Measurements from ENCODE around the gene ALPL.
"Not testable (repeated sequence)": the region's sequence is repeated elsewhere in the genome, so short reads cannot be mapped to it uniquely, and the experiment has no call there.

ALPL gene

GRCh38 chr1:21563971-21564370 is 54.7 kb downstream of the ALPL start:
- DNase-seq = no peak

- DNase-seq = no peak
Measured at GRCh38 chr1:21564521-21565095, 55.4 kb downstream of the ALPL start.

GRCh38 chr1:21565285-21565684 is 56.1 kb downstream of the ALPL start:
- DNase-seq = no peak

GRCh38 chr1:21566361-21566760 is 57.1 kb downstream of the ALPL start:
- not testable (repeated sequence) for DNase-seq

GRCh38 chr1:21567241-21568005 is 58.2 kb downstream of the ALPL start:
- DNase-seq = no peak

GRCh38 chr1:21568006-21568746 is 59.0 kb downstream of the ALPL start:
- DNase-seq = no peak

- no peak for DNase-seq
Measured at GRCh38 chr1:21568809-21569385, 59.7 kb downstream of the ALPL start.

- no peak for DNase-seq
Measured at GRCh38 chr1:21569820-21570527, 60.8 kb downstream of the ALPL start.

GRCh38 chr1:21570528-21570875 is 61.3 kb downstream of the ALPL start:
- DNase-seq = no peak

GRCh38 chr1:21570885-21571284 is 61.7 kb downstream of the ALPL start:
- no peak for DNase-seq

- no peak for DNase-seq
Measured at GRCh38 chr1:21572221-21572620, 63.0 kb downstream of the ALPL start.

GRCh38 chr1:21572735-21573277 is 63.6 kb downstream of the ALPL start:
- DNase-seq = no peak

GRCh38 chr1:21573475-21573874 is 64.3 kb downstream of the ALPL start:
- no peak for DNase-seq

GRCh38 chr1:21573971-21574465 is 64.8 kb downstream of the ALPL start:
- DNase-seq = peak; percentile 76

GRCh38 chr1:21574466-21575151 is 65.4 kb downstream of the ALPL start:
- no peak for DNase-seq

GRCh38 chr1:21575351-21575942 is 66.2 kb downstream of the ALPL start:
- no peak for DNase-seq

- DNase-seq = no peak
Measured at GRCh38 chr1:21576031-21576797, 67.0 kb downstream of the ALPL start.

GRCh38 chr1:21576798-21577187 is 67.6 kb downstream of the ALPL start:
- DNase-seq = no peak

GRCh38 chr1:21577324-21577723 is 68.1 kb downstream of the ALPL start:
- no peak for DNase-seq

- DNase-seq = no peak
Measured at GRCh38 chr1:21577933-21578332, 68.7 kb downstream of the ALPL start.

GRCh38 chr1:21579791-21580190 is 70.6 kb downstream of the ALPL start:
- peak; percentile 65 for DNase-seq
